Adipose tissue (tissue), 3 donors: Measurements from ENCODE around the gene DGKG. TPM values are rescaled to one million over a fixed set of nuclear protein-coding genes. Genes with fewer than 3 reads are reported as not detected.

Experiments
- H3K27ac ChIP-seq: one replicate; pipeline ENCODE4 v1.5.1; 2013; ENCODE audit warnings: low read depth, low read length
- WGBS, 3 donors: extraction: QIAGEN DNeasy Blood & Tissue Kit; methylation state at CpG; one replicate each; pipeline ENCODE4 v1.1.7; 2013; 5-methylcytosine and 5-hydroxymethylcytosine counted together
- polyA plus RNA-seq, 3 donors: library from polyadenylated mRNA; stranded (reverse); fragments of 200-250 nt; gene quantifications; one replicate each; pipeline ENCODE4 v1.2.3, GENCODE V29; 2013
- donor health status: healthy with polysubstance abuse.
- donor health status: Bipolar disorder and iron deficiency.
- donor health status: healthy.

DGKG gene
- polyA plus RNA-seq, 3 donors = 0.38 to 0.56 (median 0.39) TPM

DNA sequence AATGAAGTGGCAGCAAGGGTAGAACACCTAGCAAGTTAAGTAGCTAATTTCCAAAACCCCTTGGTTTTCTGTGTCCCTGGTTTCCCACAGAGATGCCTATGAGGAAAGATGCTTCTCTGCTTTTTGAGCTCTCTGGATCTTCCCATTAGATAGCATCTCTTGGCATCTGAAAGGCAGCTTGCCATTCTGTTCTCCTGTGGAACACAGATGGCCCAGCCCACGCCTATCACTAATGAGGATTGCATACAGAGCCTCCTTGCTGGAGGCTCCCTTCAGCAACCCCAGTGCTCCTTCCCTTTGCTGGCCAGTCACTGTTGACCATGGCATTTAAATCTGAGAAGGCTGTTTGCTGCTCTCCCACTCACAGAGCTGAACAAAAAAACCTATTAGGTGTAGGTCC lies 218.8 kb downstream of the DGKG start:
- H3K27ac ChIP-seq = no peak overlapping the region
- WGBS, 3 donors = 57 to 84% (median 81%) methylated on average over 1 of the region's 1 CpG

DNA sequence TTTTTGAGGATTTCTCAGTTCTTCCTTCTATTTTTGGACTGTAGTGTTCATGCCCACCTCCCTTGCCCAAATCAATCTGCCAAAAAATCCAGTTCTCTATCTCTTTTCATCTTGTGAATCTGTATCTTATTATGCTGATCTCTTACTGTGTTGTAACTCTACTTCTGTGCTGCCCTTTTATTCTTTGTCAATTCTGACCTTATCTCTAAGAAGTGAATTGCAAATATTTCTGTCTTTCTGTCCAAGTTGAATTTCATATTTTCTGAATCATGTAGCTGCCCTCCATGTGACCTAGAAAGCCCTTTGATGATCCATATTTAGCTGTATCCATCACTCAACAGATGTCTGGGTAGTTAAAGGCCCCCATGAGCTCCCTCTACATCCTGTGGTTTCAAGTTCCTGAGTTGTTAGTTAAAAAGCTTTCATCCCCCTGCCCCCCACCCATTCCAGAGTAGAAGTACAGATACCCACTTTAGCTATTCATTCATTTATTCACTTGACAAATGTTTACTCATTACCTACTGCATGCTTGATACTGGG lies 219.6 kb downstream of the DGKG start:
- no peak overlapping the region for H3K27ac ChIP-seq

DNA sequence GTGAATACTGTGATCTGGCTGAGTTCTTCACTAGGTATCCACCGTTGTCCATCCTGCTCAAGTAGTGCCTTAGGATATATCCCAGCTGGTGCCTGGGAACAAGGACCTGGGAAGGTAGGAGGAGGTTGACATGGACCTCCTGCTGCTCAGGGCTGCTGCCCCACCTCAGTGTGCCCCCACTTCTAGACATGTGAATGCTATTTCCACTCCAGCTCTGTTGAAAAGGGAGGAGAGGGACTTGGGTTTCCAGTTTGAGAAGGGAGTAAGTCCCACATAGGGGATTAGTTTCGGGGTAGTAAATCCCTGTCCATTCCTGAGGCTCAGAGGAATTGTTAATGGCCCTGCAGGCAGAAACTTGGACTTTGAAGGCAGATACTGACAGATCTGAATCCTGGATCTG lies 220.2 kb downstream of the DGKG start:
- H3K27ac ChIP-seq = no peak overlapping the region
- 67 to 85% (median 68%) methylated on average over 2 of the region's 2 CpGs for WGBS, 3 donors

DNA sequence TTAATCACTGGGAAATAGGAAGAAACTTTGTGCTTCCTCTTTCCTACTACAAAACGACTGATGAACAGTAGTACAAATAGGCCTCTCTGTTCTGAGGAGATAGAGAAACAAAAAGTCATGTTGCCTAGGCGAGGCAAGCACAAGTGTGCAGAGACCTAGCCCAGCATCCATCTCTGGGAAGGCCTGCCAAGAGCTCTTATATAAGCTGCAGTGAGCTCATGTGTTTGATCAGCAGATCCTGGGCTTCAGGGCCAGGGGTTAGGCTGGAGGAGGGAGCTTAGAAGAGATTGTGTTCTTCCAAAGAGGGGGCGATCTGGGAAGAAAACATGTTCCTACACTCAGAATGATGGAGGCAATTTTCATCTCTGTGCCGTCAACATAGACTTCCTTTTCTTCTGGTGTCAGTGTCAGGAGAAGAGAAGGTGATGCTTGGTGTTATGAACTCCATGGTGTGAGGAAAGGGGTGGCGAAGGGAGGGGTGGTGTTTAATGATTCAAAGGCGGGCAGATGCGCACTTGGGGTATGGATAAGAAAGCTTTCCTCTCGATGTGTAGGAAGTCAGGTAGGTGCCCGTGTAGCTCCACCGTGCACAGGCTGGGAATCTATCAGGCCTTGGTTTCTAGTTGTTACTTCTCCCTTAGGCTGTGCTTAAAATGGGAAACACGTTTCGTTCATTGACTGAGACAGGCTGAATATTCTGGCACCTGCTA lies 223.6 kb downstream of the DGKG start:
- 72 to 83% (median 80%) methylated on average over 12 of the region's 12 CpGs for WGBS, 3 donors

DNA sequence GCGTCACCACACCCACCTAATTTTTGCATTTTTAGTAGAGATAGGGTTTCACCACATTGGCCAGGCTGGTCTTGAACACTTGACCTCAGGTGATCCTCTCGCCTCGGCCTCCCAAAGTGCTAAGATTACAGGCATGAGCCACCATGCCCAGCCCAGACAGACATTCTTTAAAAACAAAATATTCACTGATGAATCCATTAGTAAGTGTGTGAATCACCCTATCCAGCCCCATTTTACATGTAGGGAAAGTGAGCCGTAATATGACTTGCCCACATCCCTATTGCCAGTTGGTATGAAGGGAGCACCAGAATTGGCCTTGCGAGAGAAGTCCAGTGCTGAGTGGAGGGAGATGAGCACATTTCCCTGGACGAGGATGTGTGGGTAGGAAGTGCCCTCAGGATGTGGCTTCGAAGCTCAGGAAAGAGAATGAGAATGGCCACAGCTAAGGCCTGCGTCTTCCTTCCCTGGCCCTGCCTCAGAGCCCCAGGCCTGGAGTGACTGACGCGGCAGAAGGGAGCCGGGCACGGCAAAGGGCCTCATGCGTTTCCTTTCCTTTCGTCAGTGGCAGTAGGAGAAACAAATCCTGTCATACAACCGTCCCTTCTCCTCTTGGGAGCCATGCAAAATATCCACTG lies 224.9 kb downstream of the DGKG start:
- WGBS, 3 donors = 80 to 93% (median 81%) methylated on average over 15 of the region's 15 CpGs
- no peak overlapping the region for H3K27ac ChIP-seq

More for the DNA sequence above, 223.6 kb downstream of the DGKG start:
- H3K27ac ChIP-seq = no peak overlapping the region

DNA sequence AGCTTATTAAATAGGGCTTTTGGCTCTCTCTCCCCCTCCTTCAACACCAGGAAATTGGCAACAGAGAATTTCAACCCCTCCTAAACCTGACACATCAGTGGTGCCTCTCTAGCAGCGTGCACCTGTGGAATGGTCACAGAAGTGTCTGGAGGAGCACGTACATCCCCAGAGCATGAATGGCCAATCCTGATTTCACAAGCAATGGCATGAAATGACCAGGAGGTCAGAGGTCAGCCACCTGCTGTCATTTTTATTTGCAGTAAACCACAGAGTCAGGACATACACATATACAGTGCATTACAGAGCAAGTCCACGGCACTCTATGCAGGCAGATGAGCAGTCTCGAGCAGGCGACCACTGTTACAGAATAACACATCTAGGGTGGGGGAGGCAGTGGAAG lies 228.1 kb downstream of the DGKG start:
- WGBS, 3 donors = 83 to 88% (median 88%) methylated on average over 5 of the region's 5 CpGs
- no peak overlapping the region for H3K27ac ChIP-seq

DNA sequence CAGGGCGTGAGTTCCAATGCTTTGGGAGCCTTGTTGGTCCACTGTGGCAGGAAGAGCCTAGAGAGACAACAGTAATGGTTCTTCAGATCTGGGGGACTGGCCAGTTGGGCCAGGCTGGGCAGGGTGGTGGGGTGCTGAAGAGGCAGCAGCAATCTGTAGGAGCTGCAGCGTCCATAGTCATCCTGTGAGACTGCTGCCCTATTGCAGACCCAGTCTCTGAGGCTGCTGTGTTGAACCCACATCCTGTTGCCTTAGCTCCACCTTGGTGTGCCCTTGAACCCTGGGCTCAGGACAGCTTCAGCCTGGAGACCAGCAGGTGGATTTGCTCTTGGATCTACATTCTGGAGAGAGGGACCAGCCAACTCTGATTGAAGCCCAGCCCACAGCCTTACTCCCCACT lies 229.5 kb downstream of the DGKG start:
- H3K27ac ChIP-seq = no peak overlapping the region
- WGBS, 3 donors = 90 to 97% (median 95%) methylated on average over 2 of the region's 2 CpGs

DNA sequence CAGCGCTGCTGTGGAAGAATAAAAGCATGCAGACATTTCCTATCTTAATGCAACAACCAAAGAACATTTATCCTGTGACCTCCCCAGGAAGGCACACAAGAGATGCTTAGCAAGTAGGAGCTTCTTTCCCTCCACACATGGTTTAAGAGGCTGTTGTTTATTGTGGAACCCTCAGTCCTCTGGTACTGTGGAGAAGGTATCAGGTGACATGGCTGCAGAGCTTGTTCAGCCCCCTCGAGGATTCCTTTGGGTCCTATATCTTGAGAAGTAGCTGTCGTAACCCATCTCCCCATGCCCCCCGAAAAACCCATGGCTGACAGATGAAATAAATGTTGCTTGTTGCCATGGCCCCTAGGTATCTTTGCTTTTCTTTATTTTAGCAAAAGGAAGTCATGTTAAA lies 232.8 kb downstream of the DGKG start:
- H3K27ac ChIP-seq = no peak overlapping the region
- 83 to 87% (median 85%) methylated on average over 4 of the region's 4 CpGs for WGBS, 3 donors

DNA sequence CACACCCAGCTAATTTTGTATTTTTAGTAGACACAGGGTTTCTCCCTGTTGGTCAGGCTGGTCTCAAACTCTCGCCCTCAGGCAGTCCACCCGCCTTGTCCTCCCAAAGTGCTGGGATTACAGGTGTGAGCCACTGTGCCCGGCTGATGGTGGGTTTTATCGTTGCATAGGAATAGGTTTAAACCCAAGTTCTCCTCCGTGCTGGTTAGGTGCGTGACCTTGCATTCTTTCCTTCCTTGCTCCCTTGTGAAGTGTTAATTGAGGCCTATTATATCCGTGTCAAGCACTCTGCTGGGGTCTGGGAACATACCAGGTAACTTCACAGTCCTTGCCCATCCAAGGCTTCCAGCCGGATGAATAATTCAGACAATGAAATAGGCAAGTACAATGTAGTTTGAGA lies 233.9 kb downstream of the DGKG start:
- WGBS, 3 donors = 71 to 80% (median 79%) methylated on average over 8 of the region's 8 CpGs
- H3K27ac ChIP-seq = no peak overlapping the region

DNA sequence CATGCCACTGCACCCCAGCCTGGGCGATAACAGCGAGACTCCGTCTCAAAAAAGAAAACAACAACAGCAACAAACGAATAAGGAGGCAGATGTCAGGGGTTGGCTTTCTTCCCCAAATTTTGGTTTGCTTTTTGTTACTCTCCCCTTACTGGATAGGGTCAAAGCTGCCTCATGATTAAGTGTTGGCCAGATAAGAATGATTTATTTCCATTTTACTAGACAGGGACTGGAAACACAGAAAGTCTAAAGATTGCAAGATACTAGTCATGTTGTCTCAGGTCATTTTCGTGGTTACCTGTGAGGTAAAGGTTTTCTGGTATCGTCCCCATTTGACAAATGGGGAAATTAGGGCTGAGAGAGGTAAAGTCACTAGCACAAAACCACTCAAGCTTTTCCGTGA lies 234.6 kb downstream of the DGKG start:
- 79 to 84% (median 82%) methylated on average over 7 of the region's 7 CpGs for WGBS, 3 donors
- H3K27ac ChIP-seq = no peak overlapping the region

DNA sequence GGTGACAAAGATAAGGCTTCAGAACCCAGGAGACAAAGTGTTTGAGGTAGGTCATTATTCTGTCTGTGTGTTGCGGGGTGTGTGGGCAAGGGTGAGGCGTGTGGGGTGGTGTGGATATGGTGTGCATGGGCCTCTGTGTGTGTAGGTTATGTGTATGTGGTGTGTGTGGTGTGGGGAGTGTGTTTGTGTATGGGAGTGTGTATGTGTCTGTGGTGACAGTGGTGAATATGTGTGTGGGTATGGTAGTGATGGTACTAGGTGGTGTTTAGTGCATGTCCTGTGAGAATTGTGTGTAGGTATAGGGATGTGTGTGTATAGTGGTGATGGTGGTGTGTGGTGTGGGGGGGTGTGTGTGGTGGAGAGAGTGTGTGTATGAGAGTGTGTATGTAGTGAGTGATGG lies 236.9 kb downstream of the DGKG start:
- 89 to 97% (median 96%) methylated on average over 2 of the region's 2 CpGs for WGBS, 3 donors
- H3K27ac ChIP-seq = no peak overlapping the region

DNA sequence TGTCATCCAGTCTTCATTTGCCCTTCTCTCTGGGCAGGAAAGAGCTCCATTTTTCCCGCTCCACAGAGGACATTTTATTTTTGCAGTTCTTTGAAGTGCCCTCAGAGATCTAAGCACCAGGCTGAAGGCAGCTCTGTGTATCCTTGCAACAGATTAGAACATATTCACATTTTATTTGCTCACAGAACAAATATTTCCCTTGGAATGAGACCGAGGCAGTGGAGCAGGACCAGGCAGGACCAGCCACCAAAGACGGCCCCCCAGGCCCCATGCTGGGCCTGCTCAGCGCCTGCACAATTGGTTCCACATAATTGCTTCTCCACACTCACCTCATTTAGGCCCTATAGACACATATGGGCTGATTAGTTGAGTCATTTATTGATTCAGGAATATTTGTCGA lies 237.4 kb downstream of the DGKG start:
- no peak overlapping the region for H3K27ac ChIP-seq
- WGBS, 3 donors = 38 to 88% (median 88%) methylated on average over 5 of the region's 5 CpGs

DNA sequence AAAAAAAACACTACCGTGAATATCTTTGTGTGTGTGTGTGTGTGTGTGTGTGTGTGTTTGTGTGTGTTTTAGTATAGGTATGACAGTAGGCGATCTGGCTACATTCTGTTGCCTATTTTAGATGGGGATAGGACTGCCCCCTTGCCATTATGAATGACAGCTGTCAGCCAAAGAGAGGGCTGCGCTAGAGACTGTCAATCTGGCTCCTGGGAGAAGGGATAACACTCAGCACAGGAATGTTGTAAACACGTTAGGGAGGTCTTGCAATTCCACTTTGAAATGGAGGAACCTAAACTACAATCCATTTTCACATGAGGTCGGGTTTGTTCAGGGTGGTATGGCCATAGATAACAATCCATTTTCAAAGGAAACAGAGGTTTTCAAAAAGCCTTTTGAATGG lies 239.0 kb downstream of the DGKG start:
- WGBS, 3 donors = 34 to 71% (median 68%) methylated on average over 5 of the region's 5 CpGs
- no peak overlapping the region for H3K27ac ChIP-seq

DNA sequence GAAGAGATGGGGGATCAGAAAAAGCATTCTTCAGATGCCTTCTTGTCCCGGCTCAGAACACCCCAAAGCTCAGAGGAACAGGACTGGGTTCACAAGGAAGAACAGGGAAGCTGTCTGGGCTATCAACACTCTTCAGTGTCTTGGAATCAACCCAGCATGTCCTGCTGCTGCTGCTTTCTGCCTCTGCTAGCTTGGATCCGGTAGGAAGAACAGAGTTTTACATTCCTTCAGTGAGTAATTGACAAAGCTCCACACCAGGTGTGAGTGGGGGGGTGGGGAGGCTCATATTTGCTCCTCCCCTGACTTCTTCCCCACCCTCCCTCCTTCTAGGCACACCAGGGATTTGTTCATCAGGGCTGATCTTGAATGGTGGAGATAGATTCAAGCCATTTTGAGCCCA lies 240.1 kb downstream of the DGKG start:
- WGBS, 3 donors = 17 to 46% (median 21%) methylated on average over 2 of the region's 2 CpGs
- H3K27ac ChIP-seq = no peak overlapping the region

DNA sequence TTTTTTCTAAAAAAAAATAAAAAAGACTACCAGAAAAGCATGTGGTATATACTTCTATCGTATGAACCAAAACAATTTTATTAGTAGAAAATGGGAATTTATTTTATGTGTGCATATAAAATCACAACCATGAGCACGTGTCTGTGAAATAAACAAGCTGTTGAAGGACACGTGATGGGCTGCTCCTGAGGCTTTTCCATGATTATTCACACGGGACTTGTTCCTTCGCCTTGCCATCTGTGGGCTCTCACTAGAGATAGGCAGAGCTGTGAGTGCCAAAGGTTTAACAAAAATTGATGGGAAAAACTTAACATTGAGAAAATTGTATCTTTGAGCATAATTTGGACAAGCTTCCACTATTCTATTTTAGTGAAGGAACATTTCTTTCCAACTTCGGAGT lies 240.8 kb downstream of the DGKG start:
- WGBS, 3 donors = 31 to 66% (median 63%) methylated on average over 6 of the region's 6 CpGs
- H3K27ac ChIP-seq = no peak overlapping the region

DNA sequence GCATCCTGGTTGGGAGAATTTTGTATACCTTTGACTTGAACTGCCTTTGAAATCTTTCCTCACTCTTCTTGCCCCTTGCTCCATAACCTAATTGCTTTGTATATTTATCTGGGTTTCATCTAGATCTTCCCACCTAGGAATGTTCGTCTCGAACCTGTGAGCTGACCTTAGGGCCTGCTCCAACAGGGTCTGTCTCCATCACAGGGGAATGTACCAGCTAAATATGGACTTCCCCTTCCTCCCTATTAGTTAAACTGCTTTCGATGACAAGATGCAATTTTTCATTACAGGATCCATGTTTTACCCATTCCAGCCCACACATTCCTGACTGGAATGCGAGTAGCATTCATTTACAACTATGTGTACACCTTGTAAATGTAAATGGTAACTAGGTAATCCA lies 242.5 kb downstream of the DGKG start:
- WGBS, 3 donors = 53 to 85% (median 65%) methylated on average over 4 of the region's 4 CpGs

DNA sequence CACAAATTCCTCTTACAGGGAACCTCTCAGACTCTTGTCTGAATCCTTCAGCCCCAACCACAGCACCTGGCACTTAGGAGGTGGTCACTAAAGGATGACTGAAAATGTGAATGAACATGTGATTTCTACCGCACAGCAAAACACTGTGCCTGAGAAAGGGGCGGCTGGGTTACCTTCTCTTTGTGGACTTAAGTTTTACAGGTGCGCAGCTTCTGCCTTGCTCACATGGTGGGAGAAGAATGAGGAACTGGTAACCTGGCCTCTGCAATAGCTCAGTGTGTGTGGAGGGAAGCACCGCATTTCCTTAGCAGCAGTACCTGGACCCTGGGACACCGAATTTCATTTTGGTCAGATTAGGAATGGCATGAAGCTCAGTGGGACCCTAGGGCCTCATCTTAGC lies 243.3 kb downstream of the DGKG start:
- no peak overlapping the region for H3K27ac ChIP-seq
- 60 to 90% (median 87%) methylated on average over 5 of the region's 5 CpGs for WGBS, 3 donors

More for the DNA sequence above, 242.5 kb downstream of the DGKG start:
- no peak overlapping the region for H3K27ac ChIP-seq

DNA sequence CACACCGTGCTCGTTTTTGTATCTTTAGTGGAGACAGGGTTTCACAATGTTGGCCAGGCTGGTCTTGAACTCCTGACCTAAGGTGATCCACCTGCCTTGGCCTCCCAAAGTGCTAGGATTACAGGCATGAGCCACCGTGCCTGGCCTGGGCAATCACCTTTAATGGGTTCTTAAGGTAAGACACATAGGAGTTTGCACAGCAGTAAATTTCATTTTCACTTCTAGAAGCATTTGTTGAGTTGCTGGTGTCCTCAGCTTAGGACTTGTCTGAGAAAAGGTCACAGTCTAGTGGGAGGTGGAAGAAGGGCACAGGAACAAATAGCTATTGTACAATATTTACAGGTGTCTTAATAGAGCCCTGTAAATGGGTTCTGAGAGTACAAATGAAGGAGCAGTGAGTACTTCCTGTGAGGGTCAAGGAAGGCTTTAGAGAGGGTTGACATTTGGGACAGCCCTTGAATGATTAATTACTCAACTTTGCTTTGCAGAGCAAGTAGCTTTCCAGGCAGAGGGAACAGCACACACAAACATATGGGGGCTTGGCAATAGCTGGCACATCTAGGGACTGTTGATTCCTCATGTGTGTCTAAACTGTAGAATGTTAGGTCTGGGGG lies 244.4 kb downstream of the DGKG start:
- WGBS, 3 donors = 88 to 94% (median 93%) methylated on average over 3 of the region's 3 CpGs
- no peak overlapping the region for H3K27ac ChIP-seq

DNA sequence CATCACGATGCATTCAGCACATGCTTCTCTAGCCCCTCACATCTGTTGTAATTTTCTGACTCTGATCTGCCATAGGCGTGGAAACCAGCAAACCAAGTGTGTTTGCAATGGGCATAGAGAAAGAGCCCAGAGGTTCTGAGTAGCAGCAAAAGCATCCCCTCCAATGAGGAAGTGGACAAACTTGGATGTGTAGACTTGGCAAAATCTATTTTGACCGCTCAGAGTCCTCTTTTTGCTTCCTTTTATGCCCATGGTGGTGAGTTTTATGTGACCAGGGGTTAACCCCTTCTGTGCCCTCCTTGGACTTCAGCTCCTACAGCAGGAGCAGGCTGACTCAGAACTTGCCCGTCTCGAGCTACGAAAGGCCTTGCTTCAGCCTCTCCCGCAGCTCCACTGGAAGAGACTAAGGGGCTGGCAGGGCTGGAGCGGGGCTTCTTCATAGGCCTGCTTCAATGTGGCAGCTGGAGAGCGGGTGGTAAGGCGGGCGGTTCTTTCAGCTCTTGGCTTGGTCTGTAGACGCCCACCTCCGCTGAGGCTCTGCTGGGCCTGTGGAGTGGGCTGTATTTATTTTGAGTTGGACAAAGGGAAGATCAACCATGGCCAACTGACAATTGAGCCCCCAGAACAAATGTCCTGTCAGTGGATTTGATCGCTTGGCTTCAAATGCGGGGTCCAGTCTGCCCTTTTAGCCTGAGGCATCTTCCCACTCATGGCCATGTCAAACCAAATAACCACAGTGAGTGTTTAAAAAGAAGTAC lies 246.6 kb downstream of the DGKG start:
- H3K27ac ChIP-seq = no peak overlapping the region
- 88 to 96% (median 89%) methylated on average over 15 of the region's 15 CpGs for WGBS, 3 donors
